Mesendoderm (in vitro differentiated cells): ENCODE results near the gene TAS2R14.

Source experiments
- DNase-seq: peaks from one replicate; pipeline ENCODE4 v3.0.0; 2013
- H2AK5ac ChIP-seq: 2 replicates; pipeline ENCODE4 v1.6.1; 2013; ENCODE audit warnings: low read length, inconsistent platforms
- H2BK120ac ChIP-seq: 2 replicates; pipeline ENCODE4 v1.6.1; 2013; ENCODE audit warnings: low read depth, mild to moderate bottlenecking, low read length, moderate library complexity, mixed read lengths
- H2BK15ac ChIP-seq: replicated peaks from 2 replicates; pipeline ENCODE4 v1.6.1; 2013; ENCODE audit warnings: low read depth, mild to moderate bottlenecking, moderate library complexity
- H2BK5ac ChIP-seq: 2 replicates; pipeline ENCODE4 v1.6.1; 2013; ENCODE audit warnings: low read length, inconsistent platforms
- H3K18ac ChIP-seq: 2 replicates; pipeline ENCODE4 v1.6.1; 2013; ENCODE audit warnings: mild to moderate bottlenecking, low read length, mixed read lengths
- H3K23ac ChIP-seq: one replicate; pipeline ENCODE4 v1.6.1; 2013; ENCODE audit warnings: low read length
- H3K27ac ChIP-seq: 2 replicates; pipeline ENCODE4 v1.5.1; 2013; ENCODE audit warnings: low read depth, mild to moderate bottlenecking, inconsistent platforms, low read length, moderate library complexity
- H3K27me3 ChIP-seq: 2 replicates; pipeline ENCODE4 v1.6.1; 2013; ENCODE audit warnings: low read length, control low read depth, mild to moderate bottlenecking, inconsistent platforms; ENCODE audit not compliant: insufficient read depth, poor library complexity
- H3K36me3 ChIP-seq: 2 replicates; pipeline ENCODE4 v1.6.1; 2013; ENCODE audit warnings: low read length, inconsistent platforms; ENCODE audit not compliant: control insufficient read depth, insufficient read depth
- H3K4ac ChIP-seq: one replicate; pipeline ENCODE4 v1.6.1; 2013; ENCODE audit warnings: low read depth, mild to moderate bottlenecking, low read length, moderate library complexity
- H3K4me1 ChIP-seq: 2 replicates; pipeline ENCODE4 v1.6.1; 2013; ENCODE audit warnings: low read depth, low read length, inconsistent platforms; ENCODE audit not compliant: control insufficient read depth
- H3K4me2 ChIP-seq: 2 replicates; pipeline ENCODE4 v1.6.1; 2013; ENCODE audit warnings: low read length
- H3K4me3 ChIP-seq: 2 replicates; pipeline ENCODE4 v1.5.1; 2013; ENCODE audit warnings: mild to moderate bottlenecking, low read length
- H3K56ac ChIP-seq: one replicate; pipeline ENCODE4 v1.6.1; 2013; ENCODE audit warnings: low read length
- H3K79me1 ChIP-seq: 2 replicates; pipeline ENCODE4 v1.6.1; 2013; ENCODE audit warnings: low read length, inconsistent platforms
- H3K79me2 ChIP-seq: 2 replicates; pipeline ENCODE4 v1.6.1; 2013; ENCODE audit warnings: mild to moderate bottlenecking, low read length; ENCODE audit not compliant: control insufficient read depth, insufficient read depth
- H3K9ac ChIP-seq: 2 replicates; pipeline ENCODE4 v1.6.1; 2013; ENCODE audit warnings: low read length, inconsistent platforms
- H4K5ac ChIP-seq: one replicate; pipeline ENCODE4 v1.6.1; 2013; ENCODE audit warnings: low read length
- H4K8ac ChIP-seq: one replicate; pipeline ENCODE4 v1.6.1; 2013; ENCODE audit warnings: low read depth, mild to moderate bottlenecking, control low read depth, low read length, moderate library complexity

The TAS2R14 gene

GRCh38 chr12:10889226-10889625 is 49.8 kb downstream of the TAS2R14 start:
- DNase-seq: no peak
- no peaks in the 10 kb centered on the region for H3K79me2 ChIP-seq
- no peak overlapping the region for H2BK5ac ChIP-seq
- H3K27ac ChIP-seq: no peak overlapping the region
- no peaks in the 10 kb centered on the region for H3K36me3 ChIP-seq
- H3K4me3 ChIP-seq: no peak overlapping the region
- H3K9ac ChIP-seq: no peak overlapping the region
- no peak overlapping the region for H3K56ac ChIP-seq
- no peak overlapping the region for H2AK5ac ChIP-seq
- no peaks in the 10 kb centered on the region for H3K4me1 ChIP-seq
- no peak overlapping the region for H3K23ac ChIP-seq
- H2BK120ac ChIP-seq: no peak overlapping the region
- H3K4ac ChIP-seq: no peak overlapping the region
- H4K5ac ChIP-seq: no peak overlapping the region
- H3K79me1 ChIP-seq: no peaks in the 10 kb centered on the region
- no peaks in the 10 kb centered on the region for H3K27me3 ChIP-seq
- no peak overlapping the region for H4K8ac ChIP-seq
- no peak overlapping the region for H2BK15ac ChIP-seq
- H3K4me2 ChIP-seq: no peak overlapping the region
- no peak overlapping the region for H3K18ac ChIP-seq
